Stimulated activated CD4-positive, alpha-beta T cell treated with anti-CD3 and anti-CD28 coated beads, Interleukin-2, amount 100 ng/mL, for 4 hours (primary cell): Measurements from ENCODE around the gene LRP3.

Experiments
- DNase-seq: peaks from one replicate; pipeline ENCODE4 v3.0.0-alpha.2; 2020; ENCODE audit warnings: low read depth

Gene LRP3

DNA sequence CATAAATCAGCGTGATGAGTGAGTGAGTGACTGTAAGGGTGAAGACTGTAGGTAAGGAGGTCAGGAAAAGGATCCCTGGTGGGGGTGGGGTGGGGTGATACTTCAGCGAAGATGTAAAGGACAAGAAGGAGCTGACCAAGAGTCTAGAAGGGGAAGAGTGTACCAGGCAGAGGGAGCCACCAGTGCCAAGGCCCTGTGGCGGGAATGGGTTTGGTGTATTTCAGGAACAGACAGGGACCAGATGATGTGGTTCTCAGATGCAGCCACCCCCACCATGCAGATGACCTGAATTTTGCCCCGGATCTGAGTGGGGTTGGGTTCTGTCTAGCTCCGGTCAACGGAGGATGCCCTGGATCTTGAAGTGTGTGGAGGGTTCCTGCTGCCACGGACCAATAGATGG is 61.7 kb downstream of the LRP3 start:
- no peak for DNase-seq

DNA sequence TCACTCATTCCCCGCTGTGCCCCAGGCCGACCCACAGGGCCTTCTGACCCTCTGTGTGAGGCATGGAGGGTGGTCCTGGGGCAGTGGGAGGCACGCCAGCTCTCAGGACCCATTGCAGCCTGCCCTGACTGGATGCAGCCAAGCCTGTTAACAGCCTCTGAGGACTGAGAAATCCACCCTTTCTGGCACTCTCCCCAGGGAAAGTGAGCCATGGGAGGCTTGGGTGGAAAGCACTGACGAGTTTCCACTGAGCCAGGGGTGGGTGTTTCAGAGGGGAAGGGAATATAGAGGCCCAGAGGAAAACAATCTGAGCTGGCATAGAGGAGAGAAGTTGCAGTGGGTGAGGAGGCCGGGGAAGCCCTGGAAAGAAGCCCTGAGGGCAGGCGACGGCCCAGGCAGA is 62.1 kb downstream of the LRP3 start:
- DNase-seq, result no peak

GRCh38 chr19:33257828-33258227 is 63.7 kb downstream of the LRP3 start:
- DNase-seq, result no peak
